Left ventricle myocardium superior (tissue), 1 donor: Measurements from ENCODE around the gene NSUN4. TPM values are rescaled to one million over a fixed set of nuclear protein-coding genes. Genes with fewer than 3 reads are reported as not detected.
"Not testable (repeated sequence)": the region's sequence is repeated elsewhere in the genome, so short reads cannot be mapped to it uniquely, and the experiment has no call there.

ENCODE experiments used
- ATAC-seq: fragments of 200-7000 bp; cut with Tn5 transposase; one replicate; pipeline ENCODE4 v1.9.1; 2020; ENCODE audit warnings: mild to moderate bottlenecking, moderate library complexity
- DNase-seq: peaks from one replicate; pipeline ENCODE4 v3.0.0-alpha.2; 2020
- intact Hi-C: fragments of 100-400 bp; cut with micrococcal nuclease; formaldehyde crosslinking; loops from one replicate; pipeline ENCODE4 v1.11.0; 2022
- total RNA-seq: library from RNA; stranded (reverse); fragmentation: NEBNext Ultra II Directional; extraction: Animal tissue kit (Norgen Biotek cat#: 25700); gene quantifications from one replicate; pipeline ENCODE4 v1.2.1, GENCODE V29; 2021
- donor health status: DM: no; HTN: yes; CAD: no; lungs with severe emphysema.

NSUN4 gene
- total RNA-seq, 1 donor from 2014 or later, result 15.3 TPM

DNA sequence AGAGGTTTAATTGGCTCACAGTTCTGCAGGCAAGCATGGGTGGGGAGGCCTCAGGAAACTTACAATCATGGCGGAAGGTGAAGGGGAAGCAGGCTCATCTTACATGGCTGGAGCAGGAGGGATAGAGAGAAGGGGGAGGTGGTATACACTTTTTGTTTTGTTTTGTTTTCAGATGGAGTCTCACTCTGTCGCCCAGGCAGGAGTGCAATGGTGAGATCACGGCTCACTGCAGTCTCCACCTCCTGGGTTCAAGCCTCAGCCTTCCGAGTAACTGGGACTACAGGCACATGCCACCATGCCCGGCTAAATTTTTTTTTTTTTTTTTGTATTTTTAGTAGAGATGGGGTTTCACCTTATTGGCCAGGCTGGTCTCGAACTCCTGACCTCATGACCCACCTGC is 18.4 kb upstream of the NSUN4 start:
- DNase-seq, intact Hi-C loops, ATAC-seq: not testable (repeated sequence)

DNA sequence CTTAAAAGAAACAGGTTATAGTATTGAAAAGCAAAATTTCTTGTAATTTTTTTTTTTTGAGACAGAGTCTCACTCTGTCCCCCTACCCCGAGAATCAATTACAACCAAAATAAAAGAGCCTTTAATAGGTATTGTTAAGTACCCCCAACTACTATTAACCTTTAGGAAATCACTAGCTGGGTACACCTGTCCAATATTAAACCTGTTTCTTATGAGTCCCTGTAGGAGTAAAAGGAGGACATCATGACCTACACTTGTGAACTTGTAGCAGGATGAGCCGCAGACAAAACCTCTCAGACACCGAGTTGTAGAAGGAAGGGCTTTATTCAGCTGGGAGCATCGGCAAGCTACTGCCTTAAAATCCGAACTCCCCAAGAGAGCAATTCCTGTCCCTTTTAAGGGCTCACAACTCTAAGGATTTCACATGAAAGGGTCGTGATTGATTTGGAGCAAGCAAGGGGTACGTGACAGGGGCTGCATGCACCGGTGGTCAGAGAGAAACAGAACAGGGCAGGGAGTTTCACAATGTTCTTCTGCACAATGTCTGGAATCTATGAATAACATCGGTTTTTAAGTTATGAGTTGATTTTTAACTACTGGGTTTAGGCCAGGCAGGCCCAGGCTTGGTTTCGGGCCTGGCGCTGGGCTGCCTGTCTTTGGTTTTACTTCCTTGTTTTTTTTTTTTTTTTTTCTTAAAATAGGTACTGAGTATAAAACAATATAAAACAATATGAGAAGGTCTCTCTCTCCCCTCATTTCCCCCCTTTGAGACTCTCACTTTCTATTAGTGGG is 15.1 kb upstream of the NSUN4 start:
- DNase-seq, intact Hi-C loops, ATAC-seq: not testable (repeated sequence)

DNA sequence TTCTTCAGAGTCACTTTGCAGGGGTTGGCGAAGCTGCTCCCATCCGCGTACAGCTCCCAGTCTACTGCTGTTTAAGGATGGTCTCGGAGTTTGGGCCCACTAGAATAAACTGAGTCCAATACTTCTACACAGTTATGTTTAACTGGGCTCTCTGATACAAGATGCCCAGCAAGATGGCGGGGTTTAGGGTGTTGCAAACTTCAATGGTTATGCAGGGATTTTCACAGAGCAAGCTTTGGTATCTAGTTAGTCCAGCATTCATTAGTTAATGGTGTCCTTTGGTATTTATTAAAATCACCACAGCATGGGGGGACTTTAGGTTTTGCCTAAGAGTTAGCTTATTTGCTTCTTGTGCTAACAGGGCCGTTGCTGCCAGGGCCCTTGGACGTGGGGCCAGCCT is 12.4 kb upstream of the NSUN4 start:
- DNase-seq, intact Hi-C loops, ATAC-seq: not testable (repeated sequence)

DNA sequence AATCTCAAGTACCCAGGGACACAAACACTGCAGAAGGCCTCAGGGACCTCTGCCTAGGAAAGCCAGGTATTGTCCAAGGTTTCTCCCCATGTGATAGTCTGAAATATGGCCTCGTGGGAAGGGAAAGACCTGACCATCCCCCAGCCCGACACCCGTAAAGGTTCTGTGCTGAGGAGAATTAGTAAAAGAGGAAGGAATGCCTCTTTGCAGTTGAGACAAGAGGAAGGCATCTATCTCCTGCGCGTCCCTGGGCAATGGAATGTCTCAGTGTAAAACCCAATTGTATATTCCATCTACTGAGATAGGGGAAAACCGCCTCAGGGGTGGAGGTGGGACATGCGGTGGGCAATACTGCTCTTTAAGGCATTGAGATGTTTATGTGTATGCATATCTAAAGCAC is 10.8 kb upstream of the NSUN4 start:
- intact Hi-C loops, ATAC-seq, DNase-seq: not testable (repeated sequence)

DNA sequence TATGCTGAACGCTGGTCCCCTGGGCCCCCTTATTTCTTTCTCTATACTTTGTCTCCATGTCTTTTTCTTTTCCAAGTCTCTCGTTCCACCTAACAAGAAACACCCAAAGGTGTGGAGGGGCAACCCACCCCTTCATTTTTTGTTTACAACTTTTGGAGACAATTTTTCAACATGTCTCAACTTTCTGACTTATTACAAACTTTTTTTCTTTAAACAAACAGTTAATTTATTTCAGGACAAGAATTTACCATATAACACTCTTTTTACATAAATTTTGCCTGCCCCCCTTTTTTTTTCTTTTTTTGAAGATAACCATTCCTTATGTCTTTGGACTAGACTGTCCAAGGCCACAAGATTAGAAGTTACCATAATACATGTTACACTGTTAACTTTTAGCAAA is 10.2 kb upstream of the NSUN4 start:
- ATAC-seq, intact Hi-C loops, DNase-seq: not testable (repeated sequence)

DNA sequence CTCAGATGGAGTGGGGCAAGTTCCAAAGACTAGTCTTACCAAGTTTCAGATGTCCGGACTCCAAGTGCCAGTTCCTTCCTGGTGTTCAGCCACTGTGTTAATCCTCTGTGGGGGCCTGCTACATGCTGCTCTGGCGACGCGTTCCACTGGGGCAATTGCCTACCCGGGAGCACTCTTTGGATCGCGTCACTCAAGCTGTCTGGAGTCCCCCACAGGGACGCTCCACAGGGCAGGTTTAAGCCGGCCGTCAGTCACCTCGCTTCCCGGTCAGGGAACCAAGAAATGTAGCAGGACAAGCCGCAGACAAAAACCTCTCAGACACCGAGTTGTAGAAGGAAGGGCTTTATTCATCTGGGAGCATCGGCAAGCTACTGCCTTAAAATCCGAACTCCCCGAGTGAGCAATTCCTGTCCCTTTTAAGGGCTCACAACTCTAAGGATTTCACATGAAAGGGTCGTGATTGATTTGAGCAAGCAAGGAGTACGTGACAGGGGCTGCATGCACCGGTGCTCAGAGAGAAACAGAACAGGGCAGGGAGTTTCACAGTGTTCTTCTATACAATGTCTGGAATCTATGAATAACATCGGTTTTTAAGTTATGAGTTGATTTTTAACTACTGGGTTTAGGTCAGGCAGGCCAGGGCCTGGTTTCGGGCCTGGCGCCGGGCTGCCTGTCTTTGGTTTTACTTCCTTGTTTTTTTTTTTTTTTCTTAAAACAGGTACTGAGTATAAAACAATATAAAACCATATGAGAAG is 8.6 kb upstream of the NSUN4 start:
- DNase-seq, ATAC-seq, intact Hi-C loops: not testable (repeated sequence)

DNA sequence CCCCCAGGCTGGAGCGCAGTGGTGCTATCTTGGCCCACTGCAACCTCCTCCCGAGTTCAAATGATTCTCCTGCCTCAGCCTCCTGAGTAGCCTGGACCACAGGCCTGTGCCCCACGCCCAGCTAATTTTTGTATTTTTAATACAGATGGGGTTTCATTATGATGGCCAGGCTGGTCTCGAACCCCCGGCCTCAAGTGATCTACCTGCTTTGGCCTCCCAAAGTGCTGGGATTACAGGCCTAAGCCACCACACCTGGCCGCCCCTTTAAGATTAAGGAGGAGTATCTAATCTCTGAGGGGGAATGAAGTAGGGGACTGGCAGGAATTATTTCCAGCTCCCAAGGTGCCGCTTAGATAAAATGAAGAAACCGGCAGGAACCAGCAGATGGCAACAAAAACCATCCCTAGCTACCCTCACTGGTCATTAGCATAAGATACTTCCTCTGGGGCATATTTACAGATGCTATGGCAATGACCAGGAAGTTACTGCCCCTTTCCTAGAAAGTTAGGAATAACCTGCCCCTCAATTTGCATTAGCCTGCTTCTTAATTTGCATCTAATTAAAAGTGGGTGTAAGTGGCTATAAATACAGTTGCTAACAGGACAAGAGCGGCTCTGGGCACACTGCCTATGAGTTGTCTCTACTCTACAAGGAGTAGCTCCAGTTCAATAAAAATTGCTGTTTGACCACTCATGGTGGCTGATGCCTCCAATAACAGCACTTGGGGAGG is 7.1 kb upstream of the NSUN4 start:
- intact Hi-C loops, result no loop called here
- ATAC-seq (no peak), DNase-seq (no peak)

DNA sequence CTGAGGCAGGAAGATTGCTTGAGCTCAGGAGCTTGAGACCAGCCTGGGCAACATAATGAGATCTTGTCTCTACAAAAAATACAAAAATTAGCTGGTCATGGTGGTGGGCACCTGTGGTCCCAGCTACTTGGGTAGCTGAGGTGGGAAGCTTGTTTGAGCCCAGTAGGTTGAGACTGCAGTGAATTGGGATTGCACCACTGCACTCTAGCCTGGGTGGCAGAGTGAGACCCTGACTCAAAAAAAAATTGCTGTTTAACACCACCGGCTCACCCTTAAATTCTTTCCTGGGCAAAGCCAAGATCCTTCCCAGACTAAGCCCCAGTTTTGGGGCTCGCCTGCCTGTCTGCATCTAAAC is 6.6 kb upstream of the NSUN4 start:
- no peak for ATAC-seq
- intact Hi-C loops, result no loop called here
- no peak for DNase-seq

DNA sequence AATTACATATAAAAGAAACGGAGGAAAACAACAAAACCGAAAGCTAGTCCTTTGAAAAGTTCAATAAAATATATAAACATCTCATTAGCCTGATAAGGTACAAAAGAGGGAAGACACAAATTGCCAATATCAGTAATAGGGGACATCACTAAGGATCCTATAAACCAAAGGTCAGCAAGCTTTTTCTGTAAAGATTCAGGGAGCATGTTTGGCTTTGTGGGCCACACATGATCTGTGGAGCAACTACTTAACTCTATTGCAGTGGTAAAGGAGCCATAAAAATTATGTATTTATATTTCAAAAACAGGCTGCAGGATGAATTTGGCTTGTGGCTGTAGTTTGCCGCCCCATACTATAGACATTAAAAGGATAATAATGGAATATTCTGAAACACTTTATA is 5.5 kb upstream of the NSUN4 start:
- DNase-seq (no peak), ATAC-seq (no peak)
- intact Hi-C loops, result no loop called here

DNA sequence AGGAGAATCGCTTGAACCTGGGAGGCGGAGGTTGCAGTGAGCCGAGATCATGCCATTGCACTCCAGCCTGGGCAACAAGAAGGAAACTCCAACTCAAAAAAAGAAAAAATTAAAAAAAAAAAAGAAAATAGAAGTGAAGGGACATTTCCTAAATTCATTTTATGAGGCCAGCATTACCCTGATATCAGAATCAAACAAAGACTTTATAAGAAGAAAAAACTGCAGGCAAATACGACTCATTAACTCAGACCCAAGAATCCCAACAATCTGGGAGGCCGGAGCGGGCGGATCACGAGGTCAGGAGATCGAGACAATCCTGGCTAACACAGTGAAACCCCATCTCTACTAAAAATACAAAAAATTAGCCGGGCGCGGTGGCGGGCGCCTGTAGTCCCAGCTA is 3.2 kb upstream of the NSUN4 start:
- ATAC-seq, result not testable (repeated sequence)

DNA sequence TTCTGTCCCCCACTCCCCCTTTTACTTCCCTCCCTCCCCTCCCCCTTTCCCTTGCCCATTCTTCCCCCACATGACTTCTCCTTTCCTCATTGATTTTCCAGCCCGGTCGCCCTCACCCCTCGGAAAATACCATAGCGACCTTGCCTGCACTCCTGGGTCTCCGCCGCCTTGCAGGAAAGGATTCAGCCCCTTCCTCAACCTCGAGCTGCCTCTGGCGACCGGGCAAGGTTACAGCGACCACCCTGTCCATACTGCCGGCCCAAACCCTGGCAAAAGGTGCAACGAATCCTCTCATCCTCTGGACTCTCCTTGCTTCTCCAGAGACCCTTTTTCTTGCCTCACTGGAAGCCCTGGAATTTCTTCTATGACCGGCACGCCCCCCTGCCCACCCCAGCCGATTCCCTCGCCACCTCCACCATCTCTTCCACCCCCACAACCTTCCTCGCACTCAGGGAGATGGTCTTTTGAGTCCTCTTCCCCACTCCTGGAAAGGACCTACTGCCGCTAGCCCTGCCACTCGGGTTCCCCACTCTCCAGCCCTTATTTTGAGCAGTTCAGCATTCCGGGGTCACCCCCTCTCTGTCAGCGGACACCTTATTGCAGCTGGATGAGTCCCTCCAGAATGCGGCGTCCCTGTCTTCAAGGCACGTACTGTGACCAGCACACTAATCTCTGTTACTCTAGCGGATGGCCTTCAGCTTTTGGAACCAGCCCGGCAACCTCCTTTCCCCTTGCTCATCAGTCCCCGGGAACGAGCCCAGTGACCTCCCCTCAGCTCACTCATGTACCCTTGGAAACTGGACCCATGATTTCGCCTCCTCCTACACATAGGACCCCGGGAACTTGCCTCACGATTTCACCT is 846 bp downstream of the NSUN4 start:
- intact Hi-C loops, result no loop called here
- ATAC-seq (no peak), DNase-seq (peak; percentile 38)

More for the DNA sequence above, 3.2 kb upstream of the NSUN4 start:
- DNase-seq, intact Hi-C loops: not testable (repeated sequence)

DNA sequence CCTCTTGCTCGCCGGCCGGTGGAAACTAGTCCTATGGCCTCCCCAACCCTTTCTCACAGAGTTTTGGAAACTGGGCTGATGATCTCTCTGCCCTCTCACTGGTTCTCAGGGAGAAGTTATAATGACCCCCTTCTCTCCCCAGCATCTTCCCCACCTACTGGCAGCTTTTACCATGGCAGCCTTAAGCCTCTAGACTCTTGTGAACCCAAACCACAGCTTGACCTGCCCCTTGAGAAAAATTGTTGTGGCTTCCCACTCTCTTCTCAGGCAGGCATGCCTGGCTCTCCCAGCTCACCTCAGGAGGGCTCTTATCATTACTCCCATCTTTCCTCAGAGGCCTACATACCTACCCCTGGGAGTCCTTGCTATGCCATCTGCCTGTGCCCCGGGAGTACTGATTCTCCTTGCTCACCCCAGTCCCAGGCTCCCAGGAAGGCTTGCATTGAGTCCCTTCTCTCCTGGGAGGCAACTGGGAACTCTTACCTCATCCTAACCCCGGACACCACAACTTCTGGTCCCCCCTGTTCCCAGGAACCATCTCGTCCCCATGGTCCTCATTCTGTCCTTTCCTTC is 1.6 kb downstream of the NSUN4 start:
- intact Hi-C loops, result no loop called here
- DNase-seq (no peak), ATAC-seq (no peak)

DNA sequence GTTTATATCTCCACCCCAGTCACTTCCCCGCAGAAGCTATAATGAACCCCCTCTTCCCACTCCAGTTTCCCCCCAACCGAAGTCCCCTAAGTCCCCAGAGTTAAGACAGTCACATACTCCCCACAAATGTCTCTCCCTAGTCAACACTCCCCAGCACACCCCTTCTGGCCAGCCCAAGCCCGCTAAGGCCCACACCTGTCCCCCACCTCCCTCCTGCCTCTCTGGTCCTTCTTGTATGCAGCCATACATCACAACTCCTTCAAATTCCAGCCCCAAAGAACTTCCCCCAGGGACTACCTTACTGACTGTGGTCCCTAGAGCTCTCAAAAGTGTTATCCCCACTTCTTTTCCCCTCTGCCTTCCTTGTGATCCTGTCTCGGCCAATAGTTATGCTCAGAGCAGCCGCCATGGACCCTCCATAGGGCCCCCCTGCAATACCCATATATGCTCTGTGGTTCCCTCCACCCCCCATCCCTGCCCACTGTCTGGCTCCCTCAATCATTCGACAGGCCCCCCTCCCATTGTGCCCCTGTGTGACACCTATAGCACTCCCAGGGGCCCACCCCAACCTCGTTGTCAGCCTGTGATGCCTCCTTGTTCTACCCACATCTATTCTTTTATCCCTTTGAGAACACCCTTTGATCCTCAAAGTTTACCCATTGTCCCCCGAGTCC is 2.2 kb downstream of the NSUN4 start:
- DNase-seq (no peak), ATAC-seq (no peak)
- intact Hi-C loops, result no loop called here

DNA sequence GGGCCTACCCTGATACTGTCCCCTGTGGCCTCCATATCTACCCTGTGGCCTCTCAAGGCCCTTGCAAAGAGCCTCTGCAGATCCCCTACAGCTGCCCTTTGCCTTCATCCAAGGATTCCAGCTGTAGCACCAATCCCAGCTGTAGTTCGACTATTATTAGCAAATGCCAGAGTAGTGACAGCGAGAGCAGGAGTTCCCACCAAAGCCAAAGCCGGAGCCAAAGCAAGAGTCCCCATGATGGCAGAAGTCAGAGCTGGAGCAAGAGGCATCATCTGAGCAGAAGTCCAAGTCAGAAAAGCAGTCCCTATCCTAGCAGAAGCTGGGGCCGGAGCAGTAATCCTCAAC is 2.7 kb downstream of the NSUN4 start:
- no peak for DNase-seq
- intact Hi-C loops, result no loop called here

DNA sequence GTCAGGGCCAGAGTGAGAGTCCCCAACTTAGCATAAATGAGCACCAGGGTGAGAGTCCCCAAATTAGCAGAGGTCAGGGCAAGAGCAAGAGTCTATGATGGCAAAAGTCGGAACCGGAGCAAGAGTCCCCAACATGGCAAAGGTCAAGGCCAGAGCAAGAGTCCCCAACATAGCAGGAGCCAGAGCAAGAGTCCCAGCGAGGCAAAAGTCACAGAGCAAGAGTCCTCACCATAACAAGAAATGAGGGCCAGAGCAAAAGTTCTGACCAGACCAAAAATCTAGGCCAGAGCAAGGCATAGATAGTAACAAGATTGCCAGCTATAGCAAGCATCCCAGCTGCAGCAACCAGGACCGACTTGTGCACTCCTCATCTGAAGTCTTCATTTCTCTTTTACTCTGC is 3.1 kb downstream of the NSUN4 start:
- ATAC-seq (no peak), DNase-seq (no peak)
- intact Hi-C loops, result no loop called here

More for the DNA sequence above, 2.7 kb downstream of the NSUN4 start:
- ATAC-seq, result no peak

DNA sequence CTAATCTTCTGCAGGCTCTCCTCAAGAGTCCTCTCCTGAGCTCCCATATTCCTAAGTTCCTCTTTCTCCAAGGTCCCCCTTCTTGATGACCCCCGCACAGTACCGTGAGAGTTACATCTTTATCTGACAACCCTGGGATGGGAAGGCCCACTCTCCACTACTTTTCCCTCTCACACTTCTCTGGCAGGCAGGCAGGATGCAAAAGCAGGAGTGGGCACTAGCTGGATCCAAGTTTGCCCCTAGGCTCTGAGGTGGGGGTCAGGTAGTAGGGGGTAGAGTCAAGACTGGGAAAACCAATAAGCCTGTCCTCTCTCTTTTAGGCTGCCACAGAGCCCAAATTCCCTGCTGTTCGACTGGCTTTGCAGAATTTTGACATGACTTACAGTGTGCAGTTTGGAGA is 3.9 kb downstream of the NSUN4 start:
- ATAC-seq, result no peak
- intact Hi-C loops, result no loop called here

DNA sequence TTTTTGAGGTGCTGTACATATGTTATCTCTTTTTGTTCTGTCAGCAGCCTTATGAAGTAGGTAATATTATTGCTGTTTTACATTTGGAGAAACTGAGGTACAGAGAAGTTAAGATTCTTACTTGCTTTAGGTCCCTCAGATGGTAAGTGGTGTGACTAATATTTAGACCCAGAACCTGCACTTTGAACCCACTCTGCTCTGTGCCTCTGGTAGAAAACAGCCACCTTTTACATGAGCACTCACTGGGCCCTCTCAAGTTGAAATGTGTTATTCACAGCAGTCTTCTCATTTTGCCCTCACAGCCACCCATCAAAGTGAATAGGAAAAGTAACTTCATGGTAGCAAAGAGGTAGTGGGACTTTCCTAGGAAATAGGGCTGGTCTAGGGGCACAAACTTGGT is 4.7 kb downstream of the NSUN4 start:
- no peak for ATAC-seq
- intact Hi-C loops, result no loop called here
- no peak for DNase-seq

More for the DNA sequence above, 3.9 kb downstream of the NSUN4 start:
- DNase-seq, result no peak

DNA sequence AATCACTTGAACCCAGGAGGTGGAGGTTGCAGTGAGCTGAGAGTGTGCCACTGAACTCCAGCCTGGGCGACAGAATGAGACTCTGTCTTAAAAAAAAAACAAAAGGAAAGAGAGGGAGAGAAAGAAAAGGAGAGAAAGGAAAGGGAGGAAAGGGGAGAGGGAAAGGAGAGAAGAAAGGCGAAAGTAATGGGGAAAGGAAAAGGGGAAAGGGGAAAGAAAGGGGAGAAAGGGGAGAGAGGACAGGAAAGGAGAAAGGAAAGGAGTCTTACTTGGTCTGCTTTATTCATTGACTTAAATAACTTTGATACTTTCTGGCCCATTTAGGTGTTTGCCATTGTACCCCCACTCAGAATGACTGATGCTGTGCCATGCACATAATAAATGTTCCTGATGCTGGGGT is 11.8 kb downstream of the NSUN4 start:
- intact Hi-C loops, result no loop called here
- no peak for ATAC-seq

More for the DNA sequence above, 11.8 kb downstream of the NSUN4 start:
- no peak for DNase-seq
